ENCODE measurements around the gene EMD. TPM values are rescaled to one million over a fixed set of nuclear protein-coding genes. Genes with fewer than 3 reads are reported as not detected.

EMD gene
- total and polyA plus RNA-seq, 2 of the 13 experiments (the other 11 are each of a cell fraction or from before 2014, with no cell fraction given), result 14.5 to 14.9 TPM

- no peaks in the 10 kb centered on the region for H3K27me3 ChIP-seq (ENCODE audit: control insufficient read depth in 1 of 2, insufficient read depth in 2 of 2, low read length in 2 of 2)
- ChIA-PET POLR2A (interaction anchor here (1.4 to 1.8 kb wide), 2 partner anchors 9 to 15 kb away, joined by 4 to 5 read pairs; partner anchors contain the start of gene RPL10), CTCF (ENCODE audit: low intra/inter-chr PET ratio, low total read pairs) (no interaction called here)
- TF ChIP-seq, protein P1, sequence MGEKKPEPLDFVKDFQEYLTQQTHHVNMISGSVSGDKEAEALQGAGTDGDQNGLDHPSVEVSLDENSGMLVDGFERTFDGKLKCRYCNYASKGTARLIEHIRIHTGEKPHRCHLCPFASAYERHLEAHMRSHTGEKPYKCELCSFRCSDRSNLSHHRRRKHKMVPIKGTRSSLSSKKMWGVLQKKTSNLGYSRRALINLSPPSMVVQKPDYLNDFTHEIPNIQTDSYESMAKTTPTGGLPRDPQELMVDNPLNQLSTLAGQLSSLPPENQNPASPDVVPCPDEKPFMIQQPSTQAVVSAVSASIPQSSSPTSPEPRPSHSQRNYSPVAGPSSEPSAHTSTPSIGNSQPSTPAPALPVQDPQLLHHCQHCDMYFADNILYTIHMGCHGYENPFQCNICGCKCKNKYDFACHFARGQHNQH (CRISPR knock-in tag; IDR thresholded peaks at IDR 0.05), result no peak
- TF ChIP-seq AGO2 (optimal IDR thresholded peaks at IDR 0.05; ENCODE audit: low read depth, low read length) (peak; percentile 44), ZBTB38 (CRISPR knock-in tag; IDR thresholded peaks at IDR 0.05) (no peak), ZNF782 (CRISPR knock-in tag; IDR thresholded peaks at IDR 0.05; ENCODE audit: borderline replicate concordance) (no peak)
- TF ChIP-seq, protein P2, sequence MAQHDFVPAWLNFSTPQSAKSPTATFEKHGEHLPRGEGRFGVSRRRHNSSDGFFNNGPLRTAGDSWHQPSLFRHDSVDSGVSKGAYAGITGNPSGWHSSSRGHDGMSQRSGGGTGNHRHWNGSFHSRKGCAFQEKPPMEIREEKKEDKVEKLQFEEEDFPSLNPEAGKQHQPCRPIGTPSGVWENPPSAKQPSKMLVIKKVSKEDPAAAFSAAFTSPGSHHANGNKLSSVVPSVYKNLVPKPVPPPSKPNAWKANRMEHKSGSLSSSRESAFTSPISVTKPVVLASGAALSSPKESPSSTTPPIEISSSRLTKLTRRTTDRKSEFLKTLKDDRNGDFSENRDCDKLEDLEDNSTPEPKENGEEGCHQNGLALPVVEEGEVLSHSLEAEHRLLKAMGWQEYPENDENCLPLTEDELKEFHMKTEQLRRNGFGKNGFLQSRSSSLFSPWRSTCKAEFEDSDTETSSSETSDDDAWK (CRISPR knock-in tag; IDR thresholded peaks at IDR 0.05), result no peak
- no peak overlapping the region for H3K27ac ChIP-seq (ENCODE audit: extremely low read length, insufficient read depth, low read length)
- H3K4me3 ChIP-seq (replicated peaks in 1 of 3; ENCODE audit: insufficient read depth in 1 of 3, low read depth in 2 of 3, low read length in 3 of 3), result no peak overlapping the region
- no peak overlapping the region for H2AFZ ChIP-seq (ENCODE audit: low read length)
- 93% methylated on average over 6 of the region's 11 CpGs for WGBS (ENCODE audit: low lambda C conversion rate)
- H3K4me2 ChIP-seq (ENCODE audit: low read depth, low read length), result no peak overlapping the region
- in situ Hi-C loops (cut with HindIII; ENCODE audit: extremely low pct_ligation_motif_present, low pct_unique_long_range_greater_than_20kb), result no loop called here
- ATAC-seq, result no peak
- no peaks in the 10 kb centered on the region for H4K20me1 ChIP-seq (ENCODE audit: insufficient read depth, low read length)
- H3K36me3 ChIP-seq (replicated peaks in 1 of 2; ENCODE audit: control insufficient read depth in 1 of 2, insufficient read depth in 2 of 2, low read length in 2 of 2), result no peaks in the 10 kb centered on the region
- peaks cover 25% of the 10 kb centered on the region for H3K4me1 ChIP-seq (ENCODE audit: insufficient read depth, low read length)
- DNase-seq (ENCODE audit: low spot score), result no peak
- no TSS peak for BruUV-seq (replicated peaks)
- no peak overlapping the region for H3K9ac ChIP-seq (ENCODE audit: insufficient read depth, low read depth, low read length)
- no peak for FAIRE-seq
- H3K9me3 ChIP-seq (ENCODE audit: low read length), result no peaks in the 10 kb centered on the region
- H3K79me2 ChIP-seq (ENCODE audit: insufficient read depth, low read length), result peaks cover 8% of the 10 kb centered on the region
- intact Hi-C loops (cut with micrococcal nuclease; ENCODE audit: unreplicated experiment), result no loop called here
Measured at GRCh38 chrX:154382483-154383069, 3.5 kb downstream of the EMD start.
